Smooth muscle cell (in vitro differentiated cells): ENCODE data around the gene C12orf43. TPM values are rescaled to one million over a fixed set of nuclear protein-coding genes. Genes with fewer than 3 reads are reported as not detected.

Experiments
- DNase-seq: peaks from one replicate; lab custom pipeline; 2025; ENCODE audit not compliant: unreplicated experiment; lab: John Stamatoyannopoulos, UW
- H2AFZ ChIP-seq: fragments of 200-600 bp; sonication (generic); 2 replicates; pipeline ENCODE4 v1.6.0; 2016; ENCODE audit warnings: antibody characterized with exemption, low read depth, mild to moderate bottlenecking
- H3F3A ChIP-seq: fragments of 200-600 bp; sonication (generic); 2 replicates; pipeline ENCODE4 v1.6.0; 2017; ENCODE audit warnings: antibody characterized with exemption, low read depth
- H3K27ac ChIP-seq: fragments of 200-600 bp; sonication (generic); 2 replicates; pipeline ENCODE4 v1.5.1; 2016; ENCODE audit warnings: low read depth, mild to moderate bottlenecking
- H3K27me3 ChIP-seq: fragments of 200-600 bp; sonication (generic); 2 replicates; pipeline ENCODE4 v1.6.1; 2016; ENCODE audit warnings: low read depth, mild to moderate bottlenecking
- H3K36me3 ChIP-seq: fragments of 200-600 bp; sonication (generic); 2 replicates; pipeline ENCODE4 v1.5.1; 2016; ENCODE audit warnings: low read depth
- H3K4me1 ChIP-seq: fragments of 200-600 bp; sonication (generic); 2 replicates; pipeline ENCODE4 v1.5.1; 2016; ENCODE audit warnings: low read depth
- H3K4me2 ChIP-seq: fragments of 200-600 bp; sonication (generic); 2 replicates; pipeline ENCODE4 v1.6.0; 2016; ENCODE audit warnings: mild to moderate bottlenecking
- H3K4me3 ChIP-seq: fragments of 200-600 bp; sonication (generic); 2 replicates; pipeline ENCODE4 v1.5.1; 2016; ENCODE audit warnings: mild to moderate bottlenecking
- H3K79me2 ChIP-seq: fragments of 200-600 bp; sonication (generic); 2 replicates; pipeline ENCODE4 v1.6.0; 2016; ENCODE audit warnings: low read depth, mild to moderate bottlenecking
- H3K9ac ChIP-seq: fragments of 200-600 bp; sonication (generic); 2 replicates; pipeline ENCODE4 v1.6.0; 2016; ENCODE audit warnings: low read depth
- H3K9me3 ChIP-seq: fragments of 200-600 bp; sonication (generic); replicated peaks from 2 replicates; pipeline ENCODE4 v1.5.1; 2016; ENCODE audit warnings: low read depth
- H4K20me1 ChIP-seq: fragments of 200-600 bp; sonication (generic); 2 replicates; pipeline ENCODE4 v1.6.0; 2016; ENCODE audit warnings: low read depth
- CTCF ChIP-seq: fragments of 200-600 bp; sonication (generic); IDR thresholded peaks from 2 replicates; pipeline ENCODE4 v1.5.1; 2017; ENCODE audit warnings: borderline replicate concordance, mild to moderate bottlenecking, antibody characterized with exemption; ENCODE audit not compliant: insufficient read depth, poor library complexity, severe bottlenecking
- WGBS: methylation state at CpG from one replicate; pipeline ENCODE4 v1.1.7; 2016; ENCODE audit warnings: low lambda C conversion rate; 5-methylcytosine and 5-hydroxymethylcytosine counted together
- polyA plus RNA-seq: library from polyadenylated mRNA; unstranded; fragments of >200 nt; fragmentation: Nextera tagmentation; extraction: Ambion mirVana; gene quantifications from 2 replicates; pipeline ENCODE4 v1.2.1, GENCODE V29; 2016
- total RNA-seq: library from RNA; depleted of rRNA; stranded (reverse); fragments of >200 nt; gene quantifications from 2 replicates; pipeline ENCODE4 v1.2.3, GENCODE V29; 2014

The C12orf43 gene
- total and polyA plus RNA-seq, 2 experiments from 2014 or later = 9.4 to 14.1 TPM

DNA sequence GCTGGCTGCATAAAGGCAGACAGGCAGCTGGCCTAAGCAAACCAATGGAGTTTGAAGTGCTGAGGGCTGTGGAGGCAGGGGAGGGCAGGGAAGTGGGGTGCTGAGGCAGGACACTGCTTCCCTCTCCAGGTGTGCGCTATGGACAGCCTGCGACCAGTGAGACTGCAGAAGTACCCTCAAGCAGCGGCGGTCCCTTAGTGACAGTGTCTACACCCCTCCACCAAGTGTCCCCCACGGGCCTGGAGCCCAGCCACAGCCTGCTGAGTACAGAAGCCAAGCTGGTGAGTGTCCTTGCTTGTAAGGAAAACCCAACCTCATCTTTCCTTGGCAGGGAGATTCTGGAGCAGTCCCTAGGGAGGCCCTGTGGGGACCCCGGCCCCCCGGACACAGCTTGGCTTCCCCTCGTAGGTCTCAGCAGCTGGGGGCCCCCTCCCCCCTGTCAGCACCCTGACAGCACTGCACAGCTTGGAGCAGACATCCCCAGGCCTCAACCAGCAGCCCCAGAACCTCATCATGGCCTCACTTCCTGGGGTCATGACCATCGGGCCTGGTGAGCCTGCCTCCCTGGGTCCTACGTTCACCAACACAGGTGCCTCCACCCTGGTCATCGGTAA lies 20.0 kb downstream of the C12orf43 start:
- WGBS = 90% methylated on average over 11 of the region's 11 CpGs
- H3K27me3 ChIP-seq = peaks cover 10% of the 10 kb centered on the region
- no peak overlapping the region for H3K9ac ChIP-seq
- no peak for TF ChIP-seq CTCF
- H3K4me2 ChIP-seq = no peak overlapping the region
- no peaks in the 10 kb centered on the region for H3K79me2 ChIP-seq
- DNase-seq = no peak
- no peaks in the 10 kb centered on the region for H3K36me3 ChIP-seq
- no peak overlapping the region for H3K4me3 ChIP-seq
- no peaks in the 10 kb centered on the region for H3F3A ChIP-seq
- no peaks in the 10 kb centered on the region for H3K9me3 ChIP-seq
- H3K27ac ChIP-seq = no peak overlapping the region
- H4K20me1 ChIP-seq = no peaks in the 10 kb centered on the region
- H3K4me1 ChIP-seq = no peaks in the 10 kb centered on the region
- H2AFZ ChIP-seq = no peak overlapping the region

GRCh38 chr12:120994589-120995337 lies 21.5 kb downstream of the C12orf43 start:
- no peak for TF ChIP-seq CTCF
- Histone ChIP-seq H3K4me3 (no peak overlapping the region), H4K20me1 (no peaks in the 10 kb centered on the region), H3K27me3 (peaks cover 12% of the 10 kb centered on the region), H3K79me2 (no peaks in the 10 kb centered on the region), H3K9me3 (no peaks in the 10 kb centered on the region), H3F3A (no peaks in the 10 kb centered on the region), H3K4me1 (no peaks in the 10 kb centered on the region), H2AFZ (no peak overlapping the region), H3K36me3 (no peaks in the 10 kb centered on the region), H3K9ac (no peak overlapping the region), H3K27ac (no peak overlapping the region), H3K4me2 (no peak overlapping the region)
- 95% methylated on average over 2 of the region's 2 CpGs for WGBS
- no peak for DNase-seq

- H3K79me2 ChIP-seq = no peaks in the 10 kb centered on the region
- peaks cover 12% of the 10 kb centered on the region for H3K27me3 ChIP-seq
- 93% methylated on average over 15 of the region's 15 CpGs for WGBS
Measured at GRCh38 chr12:120994059-120994458, 22.2 kb downstream of the C12orf43 start.

More at GRCh38 chr12:120994059-120994458, 22.2 kb downstream of the C12orf43 start:
- Histone ChIP-seq H3K27ac (no peak overlapping the region), H3K4me3 (no peak overlapping the region), H2AFZ (no peak overlapping the region), H3K4me2 (no peak overlapping the region), H3K9ac (no peak overlapping the region), H3F3A (no peaks in the 10 kb centered on the region), H3K4me1 (no peaks in the 10 kb centered on the region), H3K9me3 (no peaks in the 10 kb centered on the region), H4K20me1 (no peaks in the 10 kb centered on the region), H3K36me3 (no peaks in the 10 kb centered on the region)
- TF ChIP-seq CTCF = no peak
- no peak for DNase-seq
